AML-193 (cell line): Measurements from ENCODE around the gene ASCL5.
"Not testable (repeated sequence)": the region's sequence is repeated elsewhere in the genome, so short reads cannot be mapped to it uniquely, and the experiment has no call there.

Source experiments
- DNase-seq, 2 experiments: peaks; one replicate each; lab custom pipeline; 2025; lab: John Stamatoyannopoulos, UW

ASCL5 gene, protein sequence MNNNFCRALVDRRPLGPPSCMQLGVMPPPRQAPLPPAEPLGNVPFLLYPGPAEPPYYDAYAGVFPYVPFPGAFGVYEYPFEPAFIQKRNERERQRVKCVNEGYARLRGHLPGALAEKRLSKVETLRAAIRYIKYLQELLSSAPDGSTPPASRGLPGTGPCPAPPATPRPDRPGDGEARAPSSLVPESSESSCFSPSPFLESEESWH

DNA sequence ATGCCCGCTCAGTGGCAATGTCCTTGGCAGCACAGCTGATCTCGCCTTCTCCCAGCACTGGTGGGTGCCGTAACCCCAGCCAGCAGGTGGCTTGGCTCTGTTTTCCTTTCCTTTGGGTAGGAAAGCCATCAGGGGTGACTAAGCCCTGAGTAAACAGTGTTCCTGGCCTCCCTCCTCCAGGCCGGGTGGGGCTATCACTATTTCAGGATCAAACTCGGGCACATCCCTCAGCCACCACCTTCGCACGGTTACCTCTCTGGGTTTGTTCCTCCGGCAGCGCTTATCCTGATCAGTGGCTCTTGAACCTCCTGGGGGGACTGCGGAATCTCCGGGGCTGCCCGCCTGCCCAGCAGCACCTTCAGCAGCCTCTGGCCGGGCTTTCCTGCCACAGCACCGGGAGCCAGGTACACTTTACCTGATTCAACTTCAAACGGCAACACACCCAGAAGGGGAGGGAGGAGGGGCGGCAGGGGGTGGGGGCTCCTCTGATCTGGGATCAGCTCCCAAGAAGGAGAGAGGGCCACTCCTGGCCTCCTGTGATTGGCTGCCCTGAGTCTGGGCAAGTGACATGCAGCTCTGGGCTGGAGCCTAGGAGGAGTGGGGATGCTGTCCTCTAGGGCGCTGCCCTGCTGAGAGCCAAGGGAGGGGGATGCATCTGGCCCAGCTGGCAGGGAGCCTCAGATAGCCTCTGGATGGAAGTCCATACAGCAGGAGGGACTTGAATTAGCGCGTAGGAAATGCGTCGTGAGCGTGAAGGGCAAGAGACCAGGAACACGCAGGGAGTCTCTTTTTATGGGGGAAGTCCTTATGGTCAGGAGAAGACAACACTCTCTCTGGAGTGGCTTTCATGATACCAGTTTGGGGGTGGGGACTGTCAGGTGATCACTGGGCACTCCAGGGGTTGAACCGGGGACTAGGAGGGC lies at the start of gene ASCL5:
TSS of gene ASCL5 (minus strand) at position 353 of the 923 bp plus-strand sequence. CDS start 11,812 bp downstream, outside the sequence.
- DNase-seq, result no peak

DNA sequence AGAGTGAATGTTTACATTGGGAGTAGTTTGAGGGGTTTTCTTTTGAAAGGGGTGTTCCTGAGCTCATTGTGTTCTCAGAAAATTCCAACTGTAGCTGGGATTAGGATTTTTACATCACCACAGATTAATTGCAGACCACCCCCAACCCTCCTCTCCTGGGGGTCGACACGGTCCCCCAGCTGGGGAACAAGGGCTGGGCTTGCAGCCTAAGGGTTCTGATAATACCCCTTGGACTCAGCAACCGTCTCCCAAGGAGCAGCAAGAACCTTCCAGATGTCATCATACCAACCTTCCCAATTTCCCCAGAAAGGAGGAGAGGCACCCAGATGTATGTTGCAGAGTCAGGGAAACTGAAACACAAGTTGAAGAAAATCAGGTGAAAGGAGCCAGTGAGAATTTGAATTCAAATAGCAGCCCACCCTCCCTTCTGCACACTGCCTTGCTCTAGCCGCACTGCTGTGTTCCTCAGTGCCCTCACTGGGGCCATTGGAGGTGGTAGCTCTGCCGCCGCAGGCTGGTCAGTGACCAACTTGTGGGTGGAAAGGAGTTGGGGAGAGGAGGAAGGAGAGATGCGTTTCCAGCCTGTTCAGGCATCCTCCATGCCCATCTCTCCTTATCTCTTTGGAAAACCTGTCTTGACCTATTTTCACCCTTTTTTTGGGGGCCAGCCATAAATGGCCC lies 49.0 kb upstream of the ASCL5 start:
- no peak for DNase-seq

DNA sequence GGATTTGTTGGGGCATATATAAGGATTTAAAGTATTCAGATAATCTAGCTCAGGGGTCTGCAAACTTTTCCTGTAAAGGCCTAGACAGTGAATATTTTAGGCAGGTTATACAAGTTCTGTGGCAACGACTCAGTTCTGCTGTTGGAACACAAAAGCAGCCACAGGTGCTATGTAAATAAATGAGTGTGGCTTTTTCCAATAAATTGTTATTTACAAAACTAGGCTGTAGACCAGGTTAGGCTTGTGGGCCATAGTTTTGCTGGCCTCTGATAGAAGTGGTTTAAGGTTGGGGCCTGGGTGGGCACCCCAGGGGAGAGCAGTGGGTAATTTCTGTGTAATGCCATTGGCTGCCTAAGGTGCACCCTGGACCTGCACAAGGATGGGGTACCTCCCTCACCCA lies 46.8 kb upstream of the ASCL5 start:
- DNase-seq, result no peak

DNA sequence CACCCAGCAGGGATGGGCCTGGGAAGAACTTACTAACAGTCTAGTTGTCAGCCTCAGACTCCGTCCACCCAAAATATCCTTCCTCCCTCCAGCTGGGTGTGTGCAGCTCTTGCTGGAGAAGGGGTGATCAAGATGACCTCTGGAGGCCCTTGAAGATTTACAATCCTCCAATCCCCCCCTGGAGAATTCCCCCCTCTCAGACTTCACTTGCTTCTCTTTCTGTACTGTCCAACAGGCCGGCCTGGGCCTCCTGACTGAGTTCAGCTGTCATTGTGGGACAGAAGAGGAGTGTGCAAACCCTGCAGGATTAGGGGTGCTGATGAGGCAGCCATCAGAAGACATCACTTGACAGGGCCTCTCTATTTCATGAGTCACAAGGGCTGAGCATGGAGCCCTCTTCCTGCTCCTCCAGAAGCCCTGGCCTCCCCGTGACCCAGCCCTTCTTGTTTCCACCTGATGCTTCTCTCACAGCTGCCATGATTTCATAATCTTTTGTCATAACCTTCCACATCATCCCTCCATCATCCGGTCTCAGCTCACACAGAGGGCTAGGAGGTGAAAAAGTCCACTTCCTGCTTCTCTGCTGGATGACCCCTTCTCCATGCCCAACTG lies 46.1 kb upstream of the ASCL5 start:
- DNase-seq, result no peak

DNA sequence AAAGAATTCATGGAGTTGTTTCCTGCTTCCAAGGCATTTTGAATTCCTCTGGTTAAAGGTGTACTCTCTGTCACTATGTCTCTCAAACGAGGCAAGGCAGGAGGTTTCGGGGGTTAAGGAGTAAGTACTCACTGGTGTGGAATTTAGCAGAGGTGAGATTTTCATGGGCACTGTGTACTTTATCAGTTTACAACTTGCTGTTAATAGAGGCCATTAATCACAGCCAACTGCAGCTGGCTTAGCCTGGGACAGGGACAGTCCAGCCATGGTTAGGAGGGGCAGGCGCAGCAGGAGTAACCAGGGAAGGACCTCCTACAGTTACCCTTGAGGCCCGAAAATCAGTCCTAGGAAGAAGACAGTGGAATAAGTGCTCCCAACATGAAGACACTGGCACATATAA lies 45.3 kb upstream of the ASCL5 start:
- DNase-seq, result no peak

DNA sequence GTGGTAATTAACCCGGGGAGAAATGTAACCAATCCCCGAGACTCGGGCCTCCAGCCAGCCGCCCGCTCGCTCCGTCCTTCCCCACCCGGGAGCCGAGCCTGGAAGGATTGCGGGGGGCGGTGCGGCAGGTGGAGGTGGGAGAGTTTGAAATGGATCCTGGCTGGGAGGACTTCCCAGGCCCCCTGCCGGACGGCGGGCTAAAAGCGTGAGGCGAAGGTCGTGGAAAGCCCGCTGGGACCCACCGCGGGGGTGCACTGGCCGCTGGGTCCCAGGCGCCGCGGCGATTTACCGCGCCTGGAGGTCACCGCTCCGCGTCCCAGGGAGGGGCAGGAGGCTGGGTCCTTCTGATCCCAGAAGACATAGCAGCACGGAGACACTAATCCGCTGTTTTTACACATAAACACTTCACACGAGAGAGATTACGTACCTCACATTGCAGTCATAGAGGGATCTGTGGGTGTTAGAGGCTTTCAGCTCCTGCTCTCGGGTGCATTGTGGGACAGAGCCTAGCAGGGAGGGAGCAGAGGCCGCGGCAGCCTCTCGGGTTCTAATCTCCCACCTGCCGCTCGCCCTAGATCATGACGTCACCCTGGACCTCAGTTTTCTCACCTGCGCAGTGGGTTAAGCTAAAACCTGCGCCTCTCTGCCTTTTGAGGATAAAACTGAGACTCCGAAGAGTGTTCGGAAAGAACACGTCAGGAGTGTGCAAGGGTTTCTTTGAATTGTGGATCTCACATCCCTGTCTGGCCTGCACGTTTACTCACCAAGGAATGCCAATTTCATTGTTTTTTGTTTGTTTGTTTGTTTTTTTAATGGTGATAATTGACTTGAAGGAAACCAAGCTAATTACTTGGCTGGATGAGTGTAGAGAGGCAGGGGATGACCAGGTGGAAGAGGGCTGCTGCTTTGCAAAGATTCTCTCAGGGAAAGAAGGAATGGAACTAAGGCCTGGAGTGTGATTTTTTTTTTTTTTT lies 44.4 kb upstream of the ASCL5 start:
- DNase-seq, result no peak

DNA sequence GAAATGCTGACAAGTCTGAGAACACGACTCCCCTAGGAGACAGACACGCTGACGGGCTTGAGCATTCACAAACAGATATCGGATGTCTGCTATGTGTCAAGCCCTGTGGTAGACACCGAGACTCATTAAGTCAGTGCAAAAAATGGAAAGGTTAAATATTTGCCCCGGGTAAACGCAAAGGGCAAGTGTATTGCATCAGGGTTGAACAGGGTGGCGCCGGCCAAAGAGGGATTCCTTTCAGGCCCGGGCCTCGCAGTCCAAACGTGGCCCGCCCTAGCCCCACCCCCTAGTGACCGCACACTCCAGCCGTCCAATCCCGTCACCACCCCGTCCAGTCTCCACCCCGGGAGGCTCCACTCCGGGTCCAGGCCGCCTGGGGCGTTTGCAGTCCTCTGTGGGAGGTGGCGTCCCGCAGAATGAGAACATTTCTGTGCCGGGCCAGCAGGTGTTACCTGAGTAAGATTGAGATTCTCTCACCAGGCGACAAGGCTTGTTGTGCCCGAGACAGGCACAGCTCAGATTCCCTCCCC lies 43.6 kb upstream of the ASCL5 start:
- DNase-seq, result no peak

DNA sequence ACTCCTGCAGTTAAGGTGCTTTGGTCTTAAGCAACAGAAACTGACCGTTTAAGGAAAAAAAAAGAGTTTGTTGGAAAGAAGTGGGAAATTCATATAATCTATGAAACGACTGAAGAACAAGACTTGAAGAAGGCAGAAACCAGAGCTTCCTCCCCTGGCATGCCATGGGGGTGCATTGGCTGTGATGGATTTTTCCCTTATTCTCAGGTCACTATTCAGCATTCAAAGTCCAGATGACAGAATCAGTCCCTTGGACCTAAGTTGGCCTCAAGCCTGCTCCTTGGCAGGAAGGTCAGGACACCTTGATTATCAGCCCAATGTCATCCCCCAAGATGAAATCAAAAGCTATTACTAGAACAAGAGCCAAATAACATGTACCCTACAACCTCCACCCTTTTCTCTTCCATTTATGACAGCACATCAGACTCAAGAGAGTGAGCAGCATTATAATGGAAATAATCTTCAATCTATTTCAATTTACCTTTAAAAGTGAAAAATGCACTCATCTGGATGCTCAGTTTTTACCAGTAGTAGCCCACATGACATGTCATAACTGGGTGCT lies 43.1 kb upstream of the ASCL5 start:
- DNase-seq, result no peak

DNA sequence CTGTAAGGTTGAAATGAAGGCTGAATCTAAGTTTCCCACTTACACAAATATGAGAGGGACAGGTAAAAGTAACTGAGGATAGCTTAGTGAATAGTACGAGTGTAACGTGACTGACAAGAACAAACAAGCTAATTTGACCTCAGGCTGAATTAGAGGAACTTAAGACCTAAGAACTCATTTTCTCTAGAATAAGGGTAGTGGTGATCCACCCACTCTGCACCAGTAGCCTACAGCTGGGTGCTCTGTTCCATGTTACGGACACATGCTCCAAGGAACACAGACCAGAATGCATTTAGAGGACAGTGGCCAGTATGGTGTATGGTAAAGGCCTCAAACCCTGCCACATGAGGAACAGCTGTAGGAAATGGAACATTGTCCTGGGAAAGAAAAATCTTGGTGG lies 42.2 kb upstream of the ASCL5 start:
- DNase-seq, result no peak

DNA sequence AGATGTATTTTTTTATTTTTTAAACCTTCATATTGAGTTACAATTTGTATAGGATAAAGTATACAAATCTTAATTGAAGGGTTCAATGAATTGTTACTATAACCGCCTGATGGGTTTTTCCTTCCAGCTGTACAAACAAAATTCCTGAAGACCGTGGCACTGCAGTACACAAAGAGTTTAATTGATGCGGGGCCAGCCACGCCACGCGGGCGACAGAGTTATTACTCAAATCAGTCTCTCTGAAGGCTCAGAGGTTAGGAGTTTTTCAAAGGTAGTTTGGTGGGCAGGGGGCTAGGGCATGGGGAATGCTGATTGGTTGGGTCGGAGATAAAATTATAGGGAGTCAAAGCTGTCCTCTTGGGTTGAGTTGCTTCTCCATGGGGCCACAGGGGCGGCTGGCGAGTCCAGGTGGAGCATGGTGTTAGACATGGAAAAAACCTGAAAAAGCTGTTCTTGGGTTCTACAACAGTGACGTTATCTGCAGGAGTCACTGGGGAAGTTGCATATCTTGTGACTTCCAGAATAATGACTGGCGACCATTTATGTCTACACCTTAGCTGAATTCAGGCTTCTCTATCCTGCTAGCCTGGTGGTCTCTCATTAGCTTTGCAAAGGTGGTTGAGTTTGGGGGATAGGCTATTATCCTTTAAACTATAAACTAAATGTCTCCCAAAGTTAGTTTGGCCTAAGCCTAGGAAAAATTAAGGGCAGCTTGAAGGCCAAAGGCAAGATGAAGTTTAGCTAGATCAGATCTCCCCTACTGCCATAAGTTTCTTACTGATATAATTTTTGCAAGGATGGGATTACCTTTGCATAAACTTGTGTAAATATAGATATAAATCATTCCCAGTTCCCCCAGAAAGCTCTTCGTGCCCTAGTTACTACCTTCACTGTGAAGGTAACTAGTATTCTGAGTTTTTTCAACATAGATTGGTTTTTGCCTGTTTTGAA lies 40.3 kb upstream of the ASCL5 start:
- no peak for DNase-seq

DNA sequence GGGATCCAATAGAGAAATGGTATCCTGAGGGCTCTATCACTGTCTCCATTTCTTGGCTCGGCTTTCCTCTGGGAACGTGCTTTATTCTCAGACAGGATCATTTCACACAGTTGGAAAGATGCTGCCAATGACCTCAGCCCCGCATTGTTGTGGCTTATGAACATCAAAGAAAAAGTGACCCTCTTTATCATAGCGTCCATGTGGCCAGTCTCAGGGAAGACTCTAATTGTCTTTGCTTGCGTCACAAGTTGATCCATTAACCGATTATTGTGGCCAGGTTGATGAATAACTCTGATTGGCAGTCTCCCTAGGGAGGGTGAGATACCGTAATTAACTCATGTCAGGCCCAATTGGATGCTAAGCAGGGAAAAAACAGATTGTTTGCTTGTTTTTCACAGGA lies 37.7 kb upstream of the ASCL5 start:
- DNase-seq, result no peak

DNA sequence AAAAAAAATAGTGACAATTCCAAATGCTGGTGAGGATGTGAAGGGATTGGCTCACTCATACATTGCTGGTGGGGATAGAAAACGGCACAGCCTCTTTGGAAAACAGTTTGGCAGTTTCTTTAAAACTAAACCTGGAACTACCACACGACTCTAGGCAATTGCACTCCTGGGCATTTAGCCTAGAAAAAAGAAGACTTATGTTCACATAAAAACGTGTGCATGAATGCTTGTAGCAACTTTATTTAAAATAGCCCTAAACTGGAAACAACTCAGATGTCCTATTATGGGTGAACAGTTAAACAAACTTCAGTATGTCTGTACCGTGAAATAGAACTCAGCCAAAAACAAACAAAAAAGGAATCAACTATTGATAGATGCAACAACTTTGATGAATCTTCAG lies 36.7 kb upstream of the ASCL5 start:
- DNase-seq, result no peak

DNA sequence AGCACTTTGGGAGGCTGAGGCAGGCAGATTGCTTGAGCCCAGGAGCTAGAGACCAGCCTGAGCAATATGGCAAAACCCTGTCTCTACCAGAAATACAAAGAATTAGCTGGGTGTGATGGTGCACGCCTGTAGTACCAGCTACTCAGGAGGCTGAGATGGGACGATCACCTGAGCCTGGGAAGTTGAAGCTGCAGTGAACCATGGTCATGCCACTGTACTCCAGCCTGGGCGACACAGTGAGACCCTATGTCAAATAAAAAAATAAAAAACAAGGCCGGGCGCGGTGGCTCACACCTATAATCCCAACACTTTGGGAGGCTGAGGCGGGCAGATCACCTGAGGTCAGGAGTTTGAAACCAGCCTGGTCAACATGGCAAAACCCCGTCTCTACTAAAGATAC lies 36.1 kb upstream of the ASCL5 start:
- DNase-seq, result not testable (repeated sequence)

DNA sequence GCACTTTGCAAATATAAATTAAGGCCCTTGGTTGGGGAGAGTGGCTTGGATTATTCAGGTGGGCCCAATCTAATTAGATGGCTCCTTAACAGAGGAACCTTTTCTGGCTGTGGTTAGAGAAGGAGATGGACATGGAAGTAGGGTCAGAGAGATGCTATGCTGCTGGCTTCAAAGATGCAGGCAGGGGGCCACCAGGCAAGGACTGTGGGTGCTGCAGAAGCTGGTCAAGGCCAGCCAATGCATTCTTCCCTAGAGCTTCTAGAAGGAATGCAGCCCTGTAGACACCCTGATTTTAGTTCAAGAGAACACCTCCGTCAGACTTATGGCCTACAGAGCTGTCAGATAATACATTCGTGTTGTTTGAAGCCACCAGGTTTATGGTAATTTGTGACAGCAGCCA lies 31.0 kb upstream of the ASCL5 start:
- DNase-seq, result no peak

DNA sequence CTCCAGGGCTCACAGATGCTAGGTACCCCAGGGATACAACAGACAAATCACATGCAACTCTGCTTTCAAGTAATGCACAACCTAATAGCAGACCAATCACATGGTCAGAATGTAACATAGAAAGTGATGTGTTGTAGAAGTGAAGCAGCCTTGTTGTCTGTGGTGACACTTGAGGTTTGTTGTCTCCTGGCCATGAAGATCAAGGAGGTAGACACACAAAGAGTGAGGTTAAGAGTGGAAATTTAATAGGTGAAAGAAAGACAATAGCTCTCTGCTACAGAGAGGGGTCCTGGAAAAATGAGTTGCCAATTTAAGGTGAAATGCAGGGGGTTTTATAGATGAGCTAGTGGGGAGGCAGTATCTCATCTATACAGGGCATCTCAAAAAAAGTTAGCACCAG lies 29.8 kb upstream of the ASCL5 start:
- no peak for DNase-seq

DNA sequence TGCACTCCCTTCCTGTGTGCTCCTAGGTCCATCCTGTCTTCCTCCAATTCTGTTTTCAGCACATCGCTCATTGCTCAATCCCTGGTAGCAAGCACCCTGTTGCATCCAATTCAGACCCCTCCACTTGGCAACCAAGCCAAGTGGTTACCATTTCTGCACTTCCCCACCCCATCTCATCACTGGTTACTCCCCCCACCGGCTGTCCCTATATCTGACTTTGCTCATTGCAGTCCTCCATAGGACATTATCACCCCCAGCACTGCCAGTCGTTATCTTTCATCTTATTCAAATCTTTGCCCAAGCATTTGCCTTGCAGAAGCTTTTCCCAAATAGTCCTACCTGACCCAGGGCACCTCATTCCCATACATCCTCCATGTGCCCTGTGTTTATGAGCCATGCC lies 29.4 kb upstream of the ASCL5 start:
- no peak for DNase-seq

DNA sequence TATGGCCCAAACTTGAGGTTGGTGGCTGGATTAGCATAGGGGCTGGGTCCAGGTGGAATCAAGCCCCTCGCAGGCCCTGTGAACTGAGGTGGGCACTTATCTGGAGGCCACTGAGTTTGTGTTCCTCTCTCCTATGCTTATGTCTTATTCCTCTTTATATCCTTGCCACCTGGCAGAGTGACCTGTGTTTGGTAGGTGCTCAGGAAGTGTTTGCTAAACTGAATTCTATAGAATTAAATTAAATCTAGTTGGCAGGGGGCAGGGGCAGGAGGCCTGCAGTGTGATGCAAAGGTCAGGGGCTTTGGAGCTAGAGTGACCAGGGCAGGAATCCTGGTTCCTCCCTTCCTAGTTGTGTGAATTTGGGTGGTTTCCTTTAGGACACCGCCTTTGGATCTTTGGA lies 28.4 kb upstream of the ASCL5 start:
- no peak for DNase-seq

DNA sequence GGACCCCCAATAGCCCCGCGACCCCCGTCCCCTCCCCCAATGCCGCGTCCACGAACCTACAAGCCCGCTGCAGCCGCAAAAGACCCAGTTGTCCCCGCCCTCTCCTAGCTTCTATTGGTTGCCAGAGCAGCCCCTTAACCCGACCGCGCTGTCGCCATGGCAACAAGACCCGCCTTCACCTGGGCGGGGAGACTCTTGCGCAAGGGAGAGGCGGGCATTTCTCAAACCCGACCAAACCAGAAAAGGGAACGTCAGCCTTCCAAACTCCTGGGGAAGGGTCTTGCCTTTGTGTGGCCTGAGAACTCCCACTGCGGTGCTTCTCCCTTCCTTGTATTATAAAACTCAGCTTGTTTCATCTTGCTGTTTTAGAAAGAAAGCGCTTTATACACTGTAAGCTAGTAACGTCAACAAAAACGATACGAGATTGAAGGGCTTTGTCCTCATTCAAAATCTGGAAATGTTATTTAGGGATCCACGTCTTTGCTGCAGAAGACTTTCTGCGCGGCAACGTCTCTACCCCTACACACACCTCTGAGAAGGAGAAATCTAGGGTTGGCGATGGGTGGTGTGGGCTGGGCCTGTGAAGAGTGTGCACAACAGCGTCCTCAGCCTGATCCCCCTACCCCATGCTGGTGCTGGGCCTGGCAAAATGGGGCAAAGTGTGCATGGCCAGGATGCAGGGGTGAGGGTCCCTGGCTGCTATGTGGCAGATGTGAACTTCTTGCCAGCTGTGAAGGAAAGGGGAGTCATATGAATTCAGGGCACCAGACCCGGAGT lies 27.6 kb upstream of the ASCL5 start, which contains the start of gene TMEM9:
TSS of gene TMEM9 (minus strand) at position 86 of the 777 bp plus-strand sequence. CDS start 551 bp downstream, outside the sequence.
- DNase-seq, result peak; percentile 81 to 83
